BJ (cell line): ENCODE results near the gene ZKSCAN3. TPM values are rescaled to one million over a fixed set of nuclear protein-coding genes. Genes with fewer than 3 reads are reported as not detected.

ENCODE experiments used
- CTCF ChIA-PET: fragments of 350-600 bp; formaldehyde crosslinking; extraction: SDS; loops from one replicate; lab custom pipeline; 2021; ENCODE audit warnings: antibody characterized with exemption, inconsistent platforms; lab: Yijun Ruan, JAX
- POLR2A ChIA-PET: fragments of 300-600 bp; sonication (Branson Sonifier 250); formaldehyde crosslinking; extraction: SDS; loops from one replicate; lab custom pipeline; 2021; ENCODE audit warnings: antibody characterized with exemption; lab: Charles Lee
- DNase-seq: peaks from one replicate; pipeline ENCODE4 v3.0.0-alpha.2; 2011; ENCODE audit warnings: low read depth
- H3K27me3 ChIP-seq: 2 replicates; pipeline ENCODE4 v1.6.0; 2011; ENCODE audit warnings: low read length; ENCODE audit not compliant: control insufficient read depth, insufficient read depth
- H3K36me3 ChIP-seq: 2 replicates; pipeline ENCODE4 v1.5.1; 2011; ENCODE audit warnings: low read length; ENCODE audit not compliant: control insufficient read depth, insufficient read depth
- H3K4me3 ChIP-seq: 2 replicates; pipeline ENCODE4 v1.5.1; 2011; ENCODE audit warnings: low read depth, mild to moderate bottlenecking, control low read depth, low read length
- CTCF ChIP-seq: IDR thresholded peaks from 2 replicates; pipeline ENCODE4 v1.5.1; 2011; ENCODE audit warnings: low read depth, mild to moderate bottlenecking, control low read depth, inconsistent platforms, low read length, moderate library complexity; ENCODE audit not compliant: insufficient read depth
- polyA plus RNA-seq: library from polyadenylated mRNA; depleted of rRNA; stranded (reverse); fragments of >200 nt; gene quantifications from 2 replicates; pipeline ENCODE4 v1.2.3, GENCODE V29; 2011

Gene ZKSCAN3
- polyA plus RNA-seq, 1 experiment = 2.1 TPM

- Histone ChIP-seq H3K27me3 (no peaks in the 10 kb centered on the region), H3K36me3 (no peaks in the 10 kb centered on the region), H3K4me3 (no peak overlapping the region)
- TF ChIP-seq CTCF = no peak
- CTCF ChIA-PET = interaction anchor here (0.6 to 1.1 kb wide), 2 partner anchors 32 to 583 kb away, joined by 3 read pairs; no protein-coding TSS in a partner anchor
- no peak for DNase-seq
- POLR2A ChIA-PET = no interaction called here
Observed at GRCh38 chr6:28351493-28351925, 1.8 kb downstream of the ZKSCAN3 start.

- DNase-seq = no peak
- Histone ChIP-seq H3K27me3 (no peaks in the 10 kb centered on the region), H3K4me3 (no peak overlapping the region), H3K36me3 (no peaks in the 10 kb centered on the region; the same call in 1 of the 2 replicates)
- TF ChIP-seq CTCF = no peak
- CTCF ChIA-PET = no interaction called here
- POLR2A ChIA-PET = no interaction called here
Observed at GRCh38 chr6:28353356-28353755, 3.6 kb downstream of the ZKSCAN3 start.

- TF ChIP-seq CTCF = no peak
- no peaks in the 10 kb centered on the region for H3K27me3 ChIP-seq
- H3K36me3 ChIP-seq = no peaks in the 10 kb centered on the region; the same call in 1 of the 2 replicates
- POLR2A ChIA-PET = no interaction called here
- CTCF ChIA-PET = interaction anchor here (2.5 kb wide), 1 partner anchor 29 kb away, joined by 14 read pairs; no protein-coding TSS in a partner anchor
- no peak overlapping the region for H3K4me3 ChIP-seq
- no peak for DNase-seq
Observed at GRCh38 chr6:28353981-28354676, 4.4 kb downstream of the ZKSCAN3 start.

- TF ChIP-seq CTCF = no peak
- Histone ChIP-seq H3K27me3 (no peaks in the 10 kb centered on the region), H3K36me3 (no peaks in the 10 kb centered on the region; the same call in 1 of the 2 replicates), H3K4me3 (no peak overlapping the region; the same call in 1 of the 2 replicates)
- no peak for DNase-seq
- CTCF ChIA-PET = interaction anchor here (0.5 to 2.6 kb wide), 12 partner anchors 8 to 1193 kb away, joined by 3 to 14 read pairs (median 8); partner anchors contain the start of genes ZKSCAN8, ZSCAN26 and ZSCAN31
- POLR2A ChIA-PET = no interaction called here
Observed at GRCh38 chr6:28354688-28355554, 5.2 kb downstream of the ZKSCAN3 start.
